DND-41 (cell line): ENCODE data around the gene YIPF3.
"Not testable (repeated sequence)": the region's sequence is repeated elsewhere in the genome, so short reads cannot be mapped to it uniquely, and the experiment has no call there.

Source experiments
- ATAC-seq: fragments of 200-7000 bp; cut with Tn5 transposase; 3 replicates; pipeline ENCODE4 v1.9.1; 2021; ENCODE audit warnings: low read depth; ENCODE audit not compliant: insufficient read depth
- DNase-seq: peaks from one replicate; pipeline ENCODE4 v3.0.0-alpha.2; 2020
- H2AFZ ChIP-seq: 2 replicates; pipeline ENCODE4 v1.6.0; 2012; ENCODE audit warnings: low read depth, low read length
- H3K27ac ChIP-seq: 2 replicates; pipeline ENCODE4 v1.5.1; 2012; ENCODE audit warnings: low read length, inconsistent platforms
- H3K27me3 ChIP-seq: fragments of 200-600 bp; sonication (generic); 2 replicates; pipeline ENCODE4 v1.6.0; 2012; ENCODE audit warnings: low read length, mild to moderate bottlenecking, inconsistent platforms; ENCODE audit not compliant: insufficient read depth, poor library complexity
- H3K36me3 ChIP-seq: 2 replicates; pipeline ENCODE4 v1.5.1; 2012; ENCODE audit warnings: low read length, inconsistent platforms; ENCODE audit not compliant: insufficient read depth
- H3K4me1 ChIP-seq: 2 replicates; pipeline ENCODE4 v1.5.1; 2012; ENCODE audit warnings: mild to moderate bottlenecking, low read length; ENCODE audit not compliant: insufficient read depth
- H3K4me2 ChIP-seq: 2 replicates; pipeline ENCODE4 v1.6.0; 2012; ENCODE audit warnings: mild to moderate bottlenecking, moderate library complexity, low read length, inconsistent platforms; ENCODE audit not compliant: insufficient read depth
- H3K4me3 ChIP-seq, 2 experiments: fragments of 200-600 bp in 1 of 2; shearing (Covaris generic) in 1 of 2; 2 replicates each; pipeline ENCODE4 v1.5.1; 2012 to 2016; ENCODE audit warnings: inconsistent platforms in 2 of 2, low read length in 2 of 2, mild to moderate bottlenecking in 2 of 2, low read depth in 1 of 2, moderate library complexity in 1 of 2
- H3K79me2 ChIP-seq: 2 replicates; pipeline ENCODE4 v1.6.0; 2012; ENCODE audit warnings: low read length, inconsistent platforms; ENCODE audit not compliant: insufficient read depth
- H3K9ac ChIP-seq: 2 replicates; pipeline ENCODE4 v1.6.0; 2012; ENCODE audit warnings: low read depth, mild to moderate bottlenecking, inconsistent platforms, low read length, moderate library complexity
- H3K9me3 ChIP-seq: 2 replicates; pipeline ENCODE4 v1.5.1; 2012; ENCODE audit warnings: low read length, moderate library complexity, mild to moderate bottlenecking, inconsistent platforms; ENCODE audit not compliant: insufficient read depth, severe bottlenecking
- H4K20me1 ChIP-seq: 2 replicates; pipeline ENCODE4 v1.6.0; 2012; ENCODE audit warnings: low read length; ENCODE audit not compliant: insufficient read depth
- CTCF ChIP-seq: IDR thresholded peaks from 2 replicates; pipeline ENCODE4 v1.5.1; 2012; ENCODE audit warnings: borderline replicate concordance, low read length, moderate library complexity, mild to moderate bottlenecking; ENCODE audit not compliant: poor library complexity, severe bottlenecking; ENCODE audit errors: extremely low read depth
- EZH2 ChIP-seq: IDR thresholded peaks from 3 replicates; pipeline ENCODE4 v1.6.1; 2012; ENCODE audit warnings: borderline replicate concordance, low read depth, mild to moderate bottlenecking, moderate library complexity, low read length, inconsistent platforms; ENCODE audit not compliant: severe bottlenecking

YIPF3 gene

GRCh38 chr6:43516697-43517504 lies at the start of gene YIPF3, which contains the start of gene POLR1C:
TSS of gene YIPF3 (minus strand) at chr6:43516926. CDS start at chr6:43516807, 119 bp downstream.
TSS of gene POLR1C (plus strand) at chr6:43517089. CDS start at chr6:43517110, 21 bp downstream.
- Histone ChIP-seq H3K4me2 (peak within 1 kb of the TSS; percentile 94), H3K79me2 (peaks cover 58% of the 10 kb centered on the region), H3K4me1 (peaks cover 39% of the 10 kb centered on the region), H3K9ac (peak within 1 kb of the TSS; percentile 85), H3K9me3 (no peaks in the 10 kb centered on the region), H4K20me1 (peaks cover 18% of the 10 kb centered on the region), H2AFZ (peak within 1 kb of the TSS; percentile 87), H3K27ac (peak within 1 kb of the TSS; percentile 87), H3K27me3 (no peaks in the 10 kb centered on the region), H3K36me3 (peaks cover 71% of the 10 kb centered on the region), H3K4me3 (peak within 1 kb of the TSS; percentile 82 to 85)
- peak; percentile 92 for ATAC-seq
- TF ChIP-seq CTCF (no peak), EZH2 (no peak)
- DNase-seq, result peak; percentile 97

- H3K9ac ChIP-seq, result no peak overlapping the region
- no peak overlapping the region for H3K27ac ChIP-seq
- H3K4me1 ChIP-seq, result no peaks in the 10 kb centered on the region
- DNase-seq (no peak), ATAC-seq (no peak)
- no peak overlapping the region for H3K4me3 ChIP-seq
- peaks cover 100% of the 10 kb centered on the region for H3K36me3 ChIP-seq
- H3K4me2 ChIP-seq, result no peak overlapping the region
- H3K9me3 ChIP-seq, result no peaks in the 10 kb centered on the region
- H3K79me2 ChIP-seq, result no peaks in the 10 kb centered on the region
- TF ChIP-seq EZH2, result no peak
- no peak for TF ChIP-seq CTCF
- H2AFZ ChIP-seq, result no peak overlapping the region
- H4K20me1 ChIP-seq, result no peaks in the 10 kb centered on the region
- no peaks in the 10 kb centered on the region for H3K27me3 ChIP-seq
Observed at GRCh38 chr6:43559328-43559727, 42.6 kb upstream of the YIPF3 start.

DNA sequence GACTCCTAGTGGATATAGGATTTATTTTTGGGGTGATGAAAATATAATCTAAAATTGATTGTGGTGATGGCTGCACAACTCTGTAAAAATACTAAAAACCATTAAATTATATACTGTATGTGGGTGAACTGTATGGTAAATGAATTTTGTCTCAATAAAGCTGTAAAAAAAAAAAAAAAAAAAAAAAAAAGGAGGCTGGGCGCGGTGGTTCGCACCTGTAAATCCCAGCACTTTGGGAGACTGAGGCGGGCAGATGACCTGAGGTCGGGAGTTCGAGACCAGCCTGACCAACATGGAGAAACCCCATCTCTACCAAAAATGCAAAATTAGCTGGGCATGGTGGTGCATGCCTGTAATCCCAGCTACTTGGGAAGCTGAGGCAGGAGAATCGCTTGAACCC lies 40.9 kb upstream of the YIPF3 start:
- not testable (repeated sequence) for DNase-seq, H3K4me1 ChIP-seq, H3K9me3 ChIP-seq, H4K20me1 ChIP-seq, H2AFZ ChIP-seq, H3K27me3 ChIP-seq, H3K4me3 ChIP-seq, H3K27ac ChIP-seq, H3K9ac ChIP-seq, ATAC-seq, H3K79me2 ChIP-seq, H3K4me2 ChIP-seq
- peaks cover 97% of the 10 kb centered on the region for H3K36me3 ChIP-seq

- H3K27me3 ChIP-seq, result no peaks in the 10 kb centered on the region
- no peak overlapping the region for H2AFZ ChIP-seq
- DNase-seq (no peak), ATAC-seq (no peak)
- no peaks in the 10 kb centered on the region for H3K4me1 ChIP-seq
- 0 out of 2 replicates have a peak, but pooled peaks cover 2% of the 10 kb centered on the region for H3K79me2 ChIP-seq
- no peak for TF ChIP-seq EZH2
- no peak for TF ChIP-seq CTCF
- peaks cover 95% of the 10 kb centered on the region for H3K36me3 ChIP-seq
- H4K20me1 ChIP-seq, result no peaks in the 10 kb centered on the region
- no peak overlapping the region for H3K4me3 ChIP-seq
- no peaks in the 10 kb centered on the region for H3K9me3 ChIP-seq
- no peak overlapping the region for H3K9ac ChIP-seq
- no peak overlapping the region for H3K4me2 ChIP-seq
- H3K27ac ChIP-seq, result no peak overlapping the region
Observed at GRCh38 chr6:43547222-43547621, 30.5 kb upstream of the YIPF3 start.
